OCI-LY3 (cell line): Measurements from ENCODE around the gene PLVAP.

Source experiments
- CTCF ChIP-seq: fragments of 200-600, 300-600 bp; sonication (generic); IDR thresholded peaks from 2 replicates; pipeline ENCODE4 v1.5.1; 2014; ENCODE audit warnings: antibody characterized with exemption, low read length, low read depth
- EZH2phosphoT487 ChIP-seq: fragments of 200-600 bp; shearing (Covaris generic); IDR thresholded peaks from 2 replicates; pipeline ENCODE4 v1.6.1; 2018; ENCODE audit warnings: antibody characterized with exemption, mixed run types, low read depth

- no peak for TF ChIP-seq CTCF
- TF ChIP-seq EZH2phosphoT487 = no peak
Measured at GRCh38 chr19:17319473-17320238, 57.5 kb downstream of the PLVAP start.
